HG02870 (cell line): ENCODE results near the gene ZFP62.
"Not testable (repeated sequence)": the region's sequence is repeated elsewhere in the genome, so short reads cannot be mapped to it uniquely, and the experiment has no call there.

Source experiments
- ATAC-seq: cut with Tn5 transposase; IDR thresholded peaks from one replicate; pipeline ENCODE4 v1.9.1; 2021; ENCODE audit warnings: mild to moderate bottlenecking, moderate library complexity; ENCODE audit not compliant: unreplicated experiment

Gene ZFP62

DNA sequence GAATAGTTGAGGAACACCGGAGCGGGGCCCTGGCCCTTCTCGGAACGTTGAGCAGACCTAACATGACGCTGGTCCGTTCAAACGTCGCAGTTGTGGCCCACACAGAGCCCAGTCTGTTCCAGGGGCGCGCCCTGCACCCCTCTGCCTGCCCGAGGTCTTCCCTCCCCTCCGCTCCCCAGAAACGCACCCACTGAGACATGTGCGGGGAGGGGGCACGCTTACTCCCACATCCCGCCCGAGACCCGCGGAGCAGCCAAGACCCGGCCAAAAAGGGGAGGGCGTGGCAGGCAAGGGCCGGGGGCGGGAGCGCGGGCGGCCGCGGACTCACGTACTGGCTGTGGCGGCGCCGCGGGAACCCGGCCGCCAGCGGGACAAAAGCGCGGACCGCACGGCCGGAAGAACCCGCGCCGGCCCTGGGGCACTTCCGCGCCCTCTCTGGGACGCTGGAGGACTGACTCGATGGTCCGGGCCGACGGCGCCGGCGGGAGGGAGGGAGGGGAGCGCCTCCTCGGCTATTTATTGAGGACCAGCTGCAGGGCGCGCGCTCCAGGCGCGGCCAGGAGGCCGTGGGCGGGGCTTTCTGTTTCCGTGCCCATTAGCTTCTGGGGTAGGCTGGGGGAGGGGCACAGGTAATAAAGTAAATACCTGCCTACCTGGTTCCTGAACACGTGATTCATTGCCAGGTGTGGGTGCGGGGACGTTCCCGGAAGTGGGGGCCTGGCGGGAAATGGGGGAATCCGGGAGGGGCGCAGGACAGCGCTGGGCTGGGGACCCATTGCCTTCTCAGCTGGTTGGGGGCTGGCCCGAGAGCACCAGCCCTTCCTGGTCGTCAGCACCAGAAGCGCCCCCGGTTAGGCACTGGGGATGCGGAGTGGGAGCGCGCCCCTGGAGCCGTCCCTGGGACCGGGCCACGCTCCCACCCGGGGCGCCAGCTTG is at the start of gene ZFP62:
Gene ZFP62 (minus strand): TSS at position 390 of the 936 bp plus-strand sequence. CDS start 57 bp downstream, at position 333.
- ATAC-seq, result peak; percentile 78

DNA sequence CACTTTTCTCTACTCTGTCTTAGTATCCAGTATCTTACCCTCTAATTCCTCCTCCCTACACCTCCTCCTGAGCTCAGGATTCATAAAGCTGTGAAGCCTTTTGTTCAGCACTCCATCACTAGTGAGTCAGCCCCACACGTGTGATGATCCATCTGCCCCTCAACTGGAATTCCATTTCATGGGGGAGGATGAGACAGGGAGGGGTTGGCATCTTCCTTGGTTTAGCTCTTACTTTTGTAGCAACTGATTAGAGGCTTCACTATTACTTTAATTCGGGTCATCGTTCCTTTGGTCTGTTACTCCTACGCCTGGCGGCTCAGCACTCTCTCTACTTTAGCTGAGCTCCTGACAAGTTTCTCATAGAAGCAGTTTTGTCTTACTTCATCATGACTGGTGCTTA is 49.7 kb upstream of the ZFP62 start:
- no peak for ATAC-seq

DNA sequence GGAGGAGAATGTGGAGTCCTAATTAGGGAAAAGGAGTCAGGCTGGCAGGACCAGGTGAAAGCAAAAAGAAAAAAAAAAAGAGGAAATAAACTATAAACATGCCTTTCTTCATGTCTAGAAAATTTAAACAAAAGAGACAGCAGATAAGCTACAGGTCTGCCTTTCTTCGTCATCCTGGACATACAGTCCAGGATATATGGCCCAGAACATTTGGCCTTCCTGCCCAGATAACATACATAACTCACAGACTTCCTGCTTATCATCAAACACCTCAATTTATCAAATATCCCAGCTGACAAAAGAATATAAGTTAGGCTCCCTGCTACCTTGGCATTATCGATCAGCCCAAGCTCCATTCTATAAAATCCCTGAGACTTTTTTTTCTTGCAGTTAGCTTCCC is 49.1 kb upstream of the ZFP62 start:
- ATAC-seq, result no peak

DNA sequence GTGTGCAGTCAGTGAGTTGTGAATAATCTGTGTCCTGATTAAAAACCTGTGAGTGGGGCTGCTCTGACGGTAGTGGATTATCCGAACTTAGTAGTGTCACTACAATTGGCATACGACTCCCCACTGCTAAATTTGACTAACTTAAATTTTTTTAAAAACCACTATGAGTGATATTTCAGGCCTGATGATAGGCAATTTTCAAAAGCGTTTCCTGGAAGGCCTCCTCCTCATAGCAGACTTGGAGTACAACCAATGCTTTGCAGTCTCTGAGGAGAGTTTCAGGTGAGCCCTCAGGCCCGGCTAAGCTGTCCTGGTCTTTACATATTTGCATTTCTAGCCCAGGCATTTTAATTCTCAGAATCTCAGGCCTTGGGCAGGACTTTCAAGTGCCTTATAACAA is 48.7 kb upstream of the ZFP62 start:
- no peak for ATAC-seq

DNA sequence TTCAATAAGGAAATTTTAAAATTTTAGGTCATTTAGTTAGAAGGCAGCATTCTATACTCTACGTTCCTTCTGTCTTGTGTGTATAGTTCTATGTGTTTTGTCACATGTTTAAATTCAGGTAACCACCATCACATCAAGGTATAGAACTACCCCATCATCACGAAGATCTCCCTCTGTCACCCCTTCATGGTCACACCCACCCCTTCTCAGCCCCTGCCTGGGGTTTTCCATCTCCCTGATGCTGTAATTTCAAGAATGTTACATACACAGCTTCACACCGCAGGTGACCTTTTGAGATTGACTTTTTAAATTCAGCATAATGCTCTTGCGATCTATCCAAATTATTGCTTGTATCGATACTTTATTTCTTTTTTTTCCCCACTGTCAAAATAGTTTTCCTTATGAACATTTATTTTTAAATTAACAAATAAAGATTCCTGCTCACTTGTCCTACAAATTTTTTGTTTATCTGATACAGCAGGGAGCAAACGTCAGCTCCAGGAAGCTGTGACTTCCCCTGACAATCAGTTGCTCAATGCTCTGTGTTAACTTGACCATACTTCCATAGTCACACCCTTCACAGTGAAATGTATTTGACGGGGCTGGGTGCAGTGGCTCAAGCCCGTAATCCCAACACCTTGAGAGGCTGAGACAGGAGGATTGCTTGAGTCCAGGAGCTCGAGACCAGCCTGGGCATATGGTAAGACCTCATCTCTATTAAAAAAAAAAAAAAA is 48.1 kb upstream of the ZFP62 start:
- ATAC-seq, result no peak

DNA sequence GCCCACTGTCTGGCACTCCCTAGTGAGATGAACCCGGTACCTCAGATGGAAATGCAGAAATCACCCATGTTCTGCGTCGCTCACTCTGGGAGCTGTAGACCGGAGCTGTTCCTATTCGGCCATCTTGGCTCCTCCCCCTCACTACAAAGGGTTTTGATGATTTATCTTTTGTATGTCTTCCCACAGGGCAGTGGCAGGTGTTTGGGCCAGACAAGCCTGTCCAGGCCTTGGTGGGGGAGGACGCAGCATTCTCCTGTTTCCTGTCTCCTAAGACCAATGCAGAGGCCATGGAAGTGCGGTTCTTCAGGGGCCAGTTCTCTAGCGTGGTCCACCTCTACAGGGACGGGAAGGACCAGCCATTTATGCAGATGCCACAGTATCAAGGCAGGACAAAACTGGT is 47.3 kb upstream of the ZFP62 start:
- no peak for ATAC-seq

DNA sequence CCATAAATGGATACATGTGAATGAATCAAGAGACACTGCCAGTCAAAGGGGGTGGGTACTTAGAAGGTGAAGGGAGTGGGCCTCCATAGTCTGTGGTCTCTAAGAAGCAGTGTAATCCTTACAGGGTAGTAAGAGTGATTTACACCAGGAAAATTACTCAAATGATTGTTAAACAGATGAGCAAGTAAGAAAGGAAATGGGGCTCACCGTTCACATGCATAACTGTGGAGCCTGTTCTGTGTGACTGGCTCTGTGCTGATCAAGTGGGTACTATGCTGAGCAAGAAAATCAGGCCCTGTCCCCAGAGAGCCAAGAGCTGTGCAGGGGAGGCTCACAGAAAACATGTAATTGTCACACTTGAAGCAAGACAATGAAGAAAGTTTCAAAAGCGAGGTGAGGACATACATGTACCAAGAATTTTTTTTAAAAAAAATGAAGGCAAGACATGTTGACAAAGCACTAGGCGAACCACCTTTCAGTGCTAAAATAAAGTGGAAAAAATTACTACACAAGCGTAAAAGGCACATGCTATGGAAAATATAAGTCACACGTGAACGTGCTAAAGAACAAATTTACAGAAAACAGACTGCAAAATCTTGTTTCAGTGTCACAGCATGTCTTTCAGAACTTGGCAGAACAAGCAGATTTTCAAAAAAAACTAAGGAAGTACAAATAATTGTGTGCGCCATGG is 40.4 kb upstream of the ZFP62 start:
- no peak for ATAC-seq

DNA sequence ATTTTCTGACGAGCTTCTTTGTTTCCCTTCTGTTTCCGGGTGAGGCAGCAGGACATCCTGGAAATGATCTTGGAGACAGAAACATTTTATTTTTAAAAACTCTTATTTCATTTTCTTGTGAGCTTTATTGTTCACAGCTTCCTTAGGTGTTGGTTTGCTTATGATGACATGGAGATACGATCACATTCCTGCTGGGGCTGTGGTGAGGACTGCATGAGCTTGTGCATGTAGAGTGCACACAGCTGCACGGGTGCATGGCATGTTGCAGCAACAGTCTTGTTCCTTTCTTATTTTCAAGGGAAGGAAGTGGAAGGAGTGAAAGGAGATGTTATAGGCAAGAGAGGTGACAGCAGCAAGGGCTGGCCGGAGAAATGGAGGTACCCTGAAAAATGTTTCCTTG is 39.1 kb upstream of the ZFP62 start:
- no peak for ATAC-seq

DNA sequence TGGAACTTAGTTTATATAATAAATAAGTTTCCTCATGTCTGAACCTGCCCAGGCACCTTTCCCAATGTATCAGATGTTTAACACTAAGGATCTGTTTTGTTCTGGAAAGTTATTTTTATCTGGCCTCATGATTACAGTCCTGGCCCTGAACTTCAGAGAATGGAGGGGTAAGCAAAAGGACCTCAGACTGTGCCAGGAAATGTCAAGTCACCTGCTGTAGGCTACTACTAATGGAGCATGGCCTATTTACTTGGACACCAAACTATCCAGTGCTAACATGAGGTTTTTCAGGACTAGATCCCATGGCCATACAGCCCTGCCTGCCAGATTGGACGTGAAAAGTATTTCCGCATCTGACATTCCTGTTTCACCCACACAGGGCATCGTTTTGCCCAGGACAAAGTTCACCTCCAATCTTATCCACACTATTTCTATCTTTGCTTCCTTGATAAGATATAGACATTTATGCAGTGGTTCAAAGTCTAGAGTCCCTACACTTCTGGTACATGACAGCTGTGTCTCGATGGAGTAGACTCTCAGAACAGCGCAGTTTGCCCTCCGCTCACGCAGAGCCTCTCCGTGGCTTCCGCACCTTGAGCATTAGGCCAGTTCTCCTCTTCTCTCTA is 37.7 kb upstream of the ZFP62 start, which contains the start of gene BTNL8:
Gene BTNL8 (plus strand): TSS at position 539 of the 626 bp plus-strand sequence. CDS start 152 bp downstream, outside the sequence.
- ATAC-seq, result no peak

DNA sequence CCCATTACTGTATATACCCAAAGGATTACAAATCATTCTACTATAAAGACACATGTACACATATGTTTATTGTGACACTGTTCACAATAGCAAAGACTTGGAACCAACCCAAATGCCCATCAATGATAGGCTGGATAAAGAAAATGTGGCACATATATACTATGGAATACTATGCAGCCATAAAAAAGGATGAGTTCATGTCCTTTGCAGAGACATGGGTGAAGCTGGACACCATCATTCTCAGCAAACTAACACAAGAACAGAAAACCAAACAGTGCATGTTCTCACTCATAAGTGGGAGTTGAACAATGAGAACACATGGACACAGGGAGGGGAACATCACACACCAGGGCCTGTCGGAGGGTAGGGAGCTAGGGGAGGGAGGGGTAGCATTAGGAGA is 34.3 kb upstream of the ZFP62 start:
- ATAC-seq, result not testable (repeated sequence)

DNA sequence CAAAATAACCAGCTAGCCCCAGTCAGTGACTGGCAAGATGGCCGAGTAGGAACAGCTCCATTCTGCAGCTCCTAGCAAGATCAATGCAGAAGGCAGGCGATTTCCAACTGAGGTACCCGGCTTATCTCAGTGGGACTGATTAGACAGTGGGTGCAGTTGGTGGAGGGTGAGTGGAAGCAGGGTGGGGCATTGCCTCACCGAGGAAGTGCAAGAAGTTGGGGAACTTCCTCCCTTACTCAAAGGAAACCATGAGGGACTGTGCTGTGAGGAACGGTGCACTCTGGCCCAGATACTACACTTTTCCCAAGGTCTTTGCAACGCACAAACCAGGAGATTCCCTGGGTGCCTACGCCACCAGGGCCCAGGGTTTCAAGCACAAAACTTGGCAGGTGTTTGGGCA is 28.3 kb upstream of the ZFP62 start:
- no peak for ATAC-seq

DNA sequence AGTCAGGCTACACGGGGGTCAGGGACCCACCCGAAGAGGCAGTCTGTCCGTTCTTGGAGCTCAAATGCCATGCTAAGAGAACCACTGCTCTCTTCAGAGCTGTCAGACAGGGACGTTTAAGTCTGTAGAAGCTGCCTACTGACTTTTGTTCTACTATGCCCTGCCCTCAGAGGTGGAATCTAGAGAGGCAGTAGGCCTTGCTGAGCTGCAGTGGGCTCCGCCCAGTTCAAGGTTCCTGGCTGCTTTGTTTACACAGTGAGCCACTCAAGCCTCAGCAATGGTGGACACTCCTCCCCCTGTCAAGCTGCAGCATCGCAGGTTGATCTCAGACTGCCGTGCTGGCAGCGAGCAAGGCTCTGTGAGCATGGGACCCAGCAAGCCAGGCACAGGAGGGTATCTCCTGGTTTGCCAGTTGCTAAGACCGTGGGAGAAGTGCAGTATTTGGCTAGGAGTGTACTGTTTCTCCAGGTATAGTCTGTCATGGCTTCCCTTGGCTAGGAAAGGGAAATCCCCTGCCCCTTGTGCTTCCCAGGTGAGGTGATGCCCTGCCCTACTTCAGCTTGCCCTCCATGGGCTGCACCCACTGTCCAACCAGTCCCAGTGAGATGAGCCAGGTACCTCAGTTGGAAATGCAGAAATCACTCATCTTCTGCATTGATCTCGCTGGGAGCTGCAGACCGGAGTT is 24.9 kb upstream of the ZFP62 start:
- not testable (repeated sequence) for ATAC-seq

DNA sequence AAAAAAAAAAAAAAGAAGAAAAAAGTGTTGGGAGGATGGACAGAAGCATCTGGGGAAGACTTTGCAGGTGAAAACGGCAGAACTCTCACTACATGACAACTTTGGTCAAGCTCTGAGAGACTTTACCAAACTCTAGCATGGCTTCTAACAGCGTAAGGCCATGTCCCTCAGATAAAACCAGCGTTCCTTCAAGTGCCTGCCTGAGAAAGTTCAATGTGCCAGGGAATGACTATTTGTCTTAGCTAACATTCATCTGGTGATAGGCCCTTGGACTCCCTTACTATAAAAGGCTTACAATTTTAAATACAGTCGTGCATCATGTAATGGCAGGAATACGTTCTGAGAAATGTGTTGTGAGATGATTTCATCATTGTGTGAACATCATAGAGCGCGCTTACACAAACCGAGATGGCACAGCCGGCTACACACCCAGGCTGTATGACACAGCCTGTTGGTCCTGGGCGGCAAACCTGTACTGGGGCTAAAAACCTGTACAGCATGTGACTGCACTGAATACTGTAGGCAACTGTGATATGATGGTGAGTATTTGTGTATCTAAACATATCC is 14.9 kb upstream of the ZFP62 start:
- no peak for ATAC-seq

DNA sequence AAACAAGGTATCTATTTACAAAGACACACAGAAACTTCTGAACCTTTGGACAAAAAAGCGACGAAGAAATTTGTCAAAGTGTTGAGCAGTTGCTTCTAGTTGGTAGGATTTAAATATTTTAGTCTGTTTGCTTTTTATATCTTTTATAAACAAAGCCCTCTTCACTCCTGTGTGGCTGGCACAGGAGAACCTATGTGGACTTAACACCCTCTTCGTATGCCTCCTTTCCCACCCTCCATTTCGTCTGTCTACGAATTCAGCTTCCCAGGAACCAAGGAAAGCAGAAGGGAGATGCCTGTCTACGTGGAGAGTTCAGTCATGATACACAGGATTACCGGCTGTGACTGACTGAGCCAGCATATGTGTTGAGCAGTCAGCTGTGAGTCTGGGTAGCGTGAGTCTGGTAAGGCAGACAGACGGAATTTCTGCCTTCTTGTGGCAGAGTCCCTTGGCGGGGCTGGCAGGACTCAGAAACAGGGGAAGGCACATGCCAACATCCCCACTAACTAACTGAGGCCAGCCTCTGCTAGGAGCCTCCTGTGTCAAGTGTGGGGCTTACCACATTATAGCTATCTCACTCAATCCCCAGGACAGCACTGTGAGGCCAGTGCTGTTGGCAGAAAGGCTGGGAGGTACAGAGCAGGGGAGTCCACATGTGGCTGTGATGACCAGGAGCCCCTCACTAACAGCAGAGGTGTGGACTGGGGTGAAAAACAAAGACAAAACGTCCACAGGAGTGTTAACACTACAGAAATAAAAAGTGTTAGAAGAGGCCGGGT is 13.9 kb upstream of the ZFP62 start:
- ATAC-seq, result no peak

DNA sequence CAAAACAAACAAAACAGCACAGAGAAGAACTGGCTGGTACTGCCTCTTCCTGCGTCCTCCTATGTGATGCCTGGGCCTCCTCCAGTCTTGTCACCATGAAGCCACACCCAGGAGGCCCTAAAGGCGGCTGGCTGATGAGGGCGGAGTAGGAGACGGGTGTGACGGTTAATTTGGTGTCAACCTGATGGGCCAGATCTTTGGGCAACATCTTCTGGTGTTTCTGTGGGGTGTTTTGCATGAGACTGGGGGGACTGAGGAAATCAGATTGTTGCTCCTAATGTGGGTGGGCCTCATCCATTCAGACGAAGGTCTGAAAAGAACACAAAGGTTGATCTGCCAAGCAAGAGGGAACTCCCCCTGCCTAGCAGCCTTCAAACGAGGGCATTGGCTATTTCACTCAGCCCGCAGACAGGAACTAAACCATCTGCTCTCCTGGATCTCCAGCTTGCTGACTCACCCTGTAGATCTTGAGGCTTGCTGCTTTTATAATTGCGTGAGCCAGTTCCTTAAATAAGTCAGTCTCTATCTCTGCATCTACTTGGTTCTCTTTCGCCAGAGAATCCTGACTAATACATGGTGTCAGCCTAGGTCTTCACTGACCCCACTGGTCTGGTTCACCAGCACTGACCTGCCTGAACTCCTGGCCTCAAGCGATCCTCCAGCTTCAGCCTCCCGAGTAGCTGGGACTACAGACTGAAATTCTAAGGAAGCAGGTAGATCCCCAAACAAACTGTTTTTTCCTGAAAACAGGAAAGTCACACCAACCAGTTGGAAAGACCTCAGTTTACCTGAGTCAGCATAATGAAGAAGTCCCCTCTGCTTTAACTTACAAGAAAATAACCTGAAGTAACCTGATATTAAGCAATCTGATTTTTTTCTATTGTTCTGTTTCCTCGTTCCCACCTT is 12.8 kb upstream of the ZFP62 start:
- ATAC-seq, result peak; percentile 80

DNA sequence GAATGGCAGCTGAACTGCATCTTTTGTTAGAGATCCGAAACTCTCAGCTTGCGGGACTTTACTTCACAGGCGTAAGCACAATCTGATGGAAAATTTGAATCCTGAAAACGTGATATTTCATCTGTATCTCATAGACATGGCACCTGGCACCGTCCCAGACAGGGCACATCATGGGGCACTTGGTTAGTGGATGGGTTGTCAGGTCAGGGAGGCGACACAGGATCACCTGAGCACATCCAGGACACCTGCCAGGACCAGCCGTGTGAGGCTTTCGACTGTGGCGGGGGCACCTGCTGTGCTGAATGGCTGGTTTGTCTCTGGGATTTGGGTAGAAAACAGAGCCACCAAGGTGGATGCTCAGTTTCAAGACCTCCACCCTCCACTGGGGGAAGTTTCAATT is 11.3 kb upstream of the ZFP62 start:
- no peak for ATAC-seq

DNA sequence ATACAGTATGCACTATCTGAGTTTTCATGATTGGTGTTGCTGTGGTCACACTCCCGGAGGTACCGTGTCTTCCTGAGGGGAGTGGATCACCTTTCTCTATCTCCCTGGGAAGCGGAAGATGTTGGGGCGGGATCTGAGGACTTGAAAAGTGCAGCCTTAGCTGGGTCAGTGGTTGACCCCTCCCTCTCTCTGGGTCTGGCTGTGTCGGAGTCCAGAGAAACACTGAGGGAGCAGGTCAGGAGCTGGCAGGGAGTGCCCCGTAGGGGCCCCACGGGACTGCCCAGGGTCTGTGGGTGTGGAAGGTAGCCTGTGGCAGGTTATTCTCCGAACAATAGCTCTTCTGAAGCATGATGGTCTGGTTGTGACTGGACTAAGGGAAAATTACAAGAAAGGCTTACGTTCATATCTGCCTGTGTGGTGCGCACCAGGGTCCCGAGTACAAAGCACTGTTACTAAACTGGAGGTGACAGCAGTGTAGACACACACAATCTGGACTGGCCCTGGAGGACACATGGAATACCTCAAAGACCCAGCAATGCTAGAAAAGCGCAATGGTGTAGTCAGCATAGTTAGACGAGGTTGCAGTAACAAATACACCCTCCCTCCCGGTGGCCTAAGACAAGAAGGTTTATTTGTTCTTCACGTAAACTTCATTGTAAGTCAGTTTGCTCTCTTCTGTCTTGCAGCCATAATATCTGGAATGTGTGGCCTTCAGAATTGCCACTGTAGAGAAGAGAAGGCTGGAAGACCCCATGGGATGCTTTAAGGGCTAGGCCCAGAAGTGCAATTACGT is 9.4 kb upstream of the ZFP62 start:
- ATAC-seq, result no peak
